ENCODE data around the gene ATP8A1.

The ATP8A1 gene

GRCh38 chr4:42646999-42647541 is 9.8 kb downstream of the ATP8A1 start:
- no peak for FAIRE-seq

DNA sequence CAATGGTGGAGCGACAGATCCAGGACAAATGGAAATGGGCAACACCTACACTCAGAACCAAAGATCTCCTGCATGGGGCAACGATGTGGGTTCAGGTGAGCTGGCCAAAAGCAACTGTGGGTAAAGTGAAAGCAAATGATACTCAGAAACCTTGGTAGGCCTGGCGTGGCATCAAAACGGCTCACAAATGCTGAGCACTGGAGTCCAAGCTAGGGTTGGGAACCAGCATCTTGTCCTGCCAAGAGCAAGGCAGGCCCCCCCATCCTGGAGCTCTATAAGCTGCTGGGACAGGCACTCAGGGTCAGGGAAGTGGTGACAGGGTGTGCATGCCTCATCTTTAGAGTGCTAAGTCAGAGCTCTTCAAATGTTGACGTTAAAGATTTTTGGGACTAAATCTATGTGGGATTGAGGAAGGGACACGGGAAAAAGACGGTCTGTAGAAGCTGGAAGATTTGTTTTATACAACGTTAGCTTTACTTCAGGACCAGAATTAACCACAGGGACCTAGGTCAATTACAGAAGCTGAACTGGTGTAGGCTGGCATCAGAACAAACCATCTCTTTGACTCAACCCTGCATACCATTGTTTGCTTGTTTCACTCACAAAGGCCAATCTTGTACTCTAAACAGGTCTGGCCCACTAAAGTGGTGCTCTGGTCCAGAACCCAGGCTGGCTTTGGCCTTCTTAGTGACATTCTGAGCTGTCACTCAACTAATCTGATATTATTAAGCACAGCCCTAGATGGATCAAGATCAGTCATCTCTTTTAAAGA is 10.7 kb downstream of the ATP8A1 start:
- no peak for FAIRE-seq

- FAIRE-seq: no peak
These were observed 12.0 kb downstream of the ATP8A1 start for GRCh38 chr4:42644897-42645296.

- no peak for FAIRE-seq
These were observed 13.2 kb downstream of the ATP8A1 start for GRCh38 chr4:42643685-42644084.

DNA sequence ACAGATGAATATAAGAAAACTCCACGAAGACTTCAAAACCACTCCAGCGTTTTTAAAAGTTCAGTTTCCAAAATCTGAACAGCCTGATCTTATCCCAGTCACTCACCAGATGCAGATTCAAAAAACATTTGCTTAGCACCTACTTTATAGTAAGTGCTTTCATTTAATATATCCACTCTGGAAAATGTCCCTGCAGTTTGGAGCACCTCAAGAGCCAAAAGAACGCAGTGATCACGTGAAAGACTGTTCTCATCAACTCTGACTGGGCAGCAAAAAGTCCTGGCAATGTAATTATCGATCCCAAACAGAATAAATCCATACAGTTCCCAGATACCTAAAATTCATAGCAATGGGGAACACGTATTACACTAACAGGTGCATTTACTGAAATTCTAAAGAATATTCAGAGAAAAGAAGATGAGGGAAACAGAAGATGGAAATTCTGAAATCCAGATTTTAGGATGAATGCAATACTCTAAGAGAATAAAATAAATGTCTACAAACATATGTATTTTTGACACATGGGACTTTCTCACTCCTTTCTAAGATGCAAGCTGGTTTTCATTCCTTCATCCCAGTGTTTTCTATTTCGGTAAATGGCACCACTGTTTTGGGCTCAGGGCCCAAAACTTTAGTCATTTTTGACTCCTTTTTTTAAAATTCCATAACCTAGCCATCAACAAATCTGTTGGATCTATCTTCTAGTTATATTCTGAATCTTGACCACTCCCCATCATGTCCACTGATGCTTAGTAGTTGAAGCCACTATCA is 13.9 kb downstream of the ATP8A1 start:
- FAIRE-seq: no peak

- FAIRE-seq: no peak
These were observed 14.7 kb downstream of the ATP8A1 start for GRCh38 chr4:42642101-42642797.

DNA sequence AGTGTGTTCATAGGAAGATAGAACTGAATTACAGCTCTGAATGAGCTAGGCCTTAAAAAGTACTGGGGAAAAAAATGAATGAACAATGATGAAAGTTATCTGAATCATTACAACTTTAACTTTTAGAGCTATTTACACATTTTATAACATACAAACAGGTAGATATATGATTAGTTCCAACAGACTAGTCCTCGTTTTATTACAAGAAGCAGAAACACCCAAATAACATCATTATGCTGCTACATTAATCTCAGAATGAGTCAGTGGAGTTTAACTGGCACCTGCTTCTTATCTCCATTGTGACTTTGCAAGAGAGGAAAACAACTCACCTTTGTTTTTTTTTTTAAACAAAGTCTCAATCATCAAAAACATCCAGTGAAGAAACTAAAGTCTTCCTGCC is 15.2 kb downstream of the ATP8A1 start:
- no peak for FAIRE-seq

DNA sequence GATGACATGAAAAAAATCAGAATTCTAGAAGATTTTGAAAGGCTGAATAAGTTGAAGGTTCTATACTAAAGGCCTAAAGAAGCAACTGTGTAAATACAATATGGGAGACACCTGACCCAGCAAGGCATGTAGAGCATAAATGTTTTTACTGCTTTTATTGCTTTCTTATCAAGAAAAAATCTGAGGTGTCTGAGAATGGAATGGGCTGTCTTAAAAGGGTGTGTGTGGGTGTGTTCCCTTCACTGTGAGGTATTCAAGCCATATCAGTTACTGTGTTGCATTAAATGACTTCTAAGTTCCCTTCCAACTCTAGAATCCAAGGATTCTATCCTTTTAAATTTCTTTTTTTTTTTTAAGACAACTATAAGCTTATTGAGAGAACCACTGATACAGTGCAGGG is 15.7 kb downstream of the ATP8A1 start:
- no peak for FAIRE-seq

DNA sequence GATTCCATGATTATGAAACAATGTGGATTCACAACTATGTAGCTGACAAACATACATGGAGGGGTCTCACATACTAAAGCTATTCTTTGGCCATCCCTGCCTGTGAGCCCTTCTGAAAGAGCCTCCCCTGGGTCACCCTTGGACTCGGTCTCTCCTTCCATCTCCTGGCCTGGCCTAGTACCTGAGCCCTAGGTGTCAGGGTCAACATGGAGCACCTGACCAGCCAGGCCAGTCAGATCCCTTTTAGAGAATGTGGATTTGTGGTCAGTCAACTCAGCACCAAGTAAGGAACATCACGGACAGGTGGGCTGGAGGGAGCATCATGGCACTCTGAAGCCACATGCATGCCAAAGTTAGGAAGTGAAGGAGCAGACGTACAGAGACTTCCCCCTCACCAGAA is 16.3 kb downstream of the ATP8A1 start:
- FAIRE-seq: no peak

DNA sequence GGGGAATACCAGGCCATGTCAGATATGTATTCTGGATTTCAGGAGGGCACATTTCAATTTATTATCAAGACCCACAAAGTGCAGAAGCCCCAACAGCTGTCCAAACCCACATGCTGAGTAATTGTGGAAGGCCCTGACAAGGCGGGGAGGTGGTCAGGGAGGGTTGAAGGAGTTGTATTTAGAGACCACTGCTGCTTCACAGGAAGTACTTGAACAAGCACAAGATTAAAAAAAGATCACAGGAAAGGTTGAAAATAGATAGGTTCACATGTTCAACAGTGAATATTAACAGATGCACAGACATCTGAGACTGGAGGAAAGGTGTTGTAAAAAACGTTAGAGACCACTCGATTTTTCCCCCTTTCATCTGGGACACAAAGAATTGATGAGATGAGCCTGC is 17.9 kb downstream of the ATP8A1 start:
- FAIRE-seq: no peak

DNA sequence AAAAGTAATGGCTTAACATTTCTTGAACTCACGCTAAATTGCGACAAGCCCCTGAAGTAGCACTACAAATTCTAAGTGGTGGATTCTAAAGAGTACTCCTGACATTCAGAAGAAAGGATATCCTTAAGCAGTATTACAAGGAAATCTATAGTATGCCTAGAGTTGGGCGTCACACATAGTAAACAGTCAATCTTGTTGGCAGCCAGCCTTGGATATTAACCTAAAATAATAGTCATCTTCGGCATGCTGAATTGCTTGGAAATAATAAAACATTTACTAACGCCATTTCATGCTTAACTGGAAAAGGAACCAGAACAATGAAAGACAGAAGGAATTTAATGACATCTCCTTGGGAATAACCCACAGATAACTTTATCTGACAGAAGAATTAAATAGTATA is 18.6 kb downstream of the ATP8A1 start:
- no peak for FAIRE-seq

DNA sequence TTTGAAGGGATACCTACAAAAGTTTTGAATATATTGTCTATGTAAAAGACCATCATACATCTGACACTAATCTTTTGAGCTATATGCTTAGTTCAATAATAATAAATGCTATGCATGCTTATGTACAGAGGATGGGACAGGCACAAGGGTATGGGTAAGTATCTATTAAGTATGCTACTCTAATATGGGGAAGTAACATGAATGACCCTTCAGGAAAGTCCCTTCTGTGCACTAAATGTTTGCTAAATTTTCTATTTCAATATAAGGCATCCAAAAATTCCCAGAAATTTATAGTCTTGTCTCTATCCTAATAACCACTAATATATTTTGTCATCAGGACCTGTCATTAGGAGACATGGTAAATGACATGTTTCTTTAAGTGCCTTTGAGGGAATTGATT is 19.0 kb downstream of the ATP8A1 start:
- no peak for FAIRE-seq

- no peak for FAIRE-seq
These were observed 19.8 kb downstream of the ATP8A1 start for GRCh38 chr4:42637104-42637503.

- FAIRE-seq: no peak
These were observed 20.3 kb downstream of the ATP8A1 start for GRCh38 chr4:42636645-42636949.

- FAIRE-seq: no peak
These were observed 23.1 kb downstream of the ATP8A1 start for GRCh38 chr4:42633605-42634388.

GRCh38 chr4:42632653-42633382 is 24.1 kb downstream of the ATP8A1 start:
- FAIRE-seq: no peak

- FAIRE-seq: no peak
These were observed 26.0 kb downstream of the ATP8A1 start for GRCh38 chr4:42630908-42631307.

GRCh38 chr4:42628740-42629139 is 28.2 kb downstream of the ATP8A1 start:
- FAIRE-seq: no peak

- no peak for FAIRE-seq
These were observed 28.8 kb downstream of the ATP8A1 start for GRCh38 chr4:42627885-42628646.

DNA sequence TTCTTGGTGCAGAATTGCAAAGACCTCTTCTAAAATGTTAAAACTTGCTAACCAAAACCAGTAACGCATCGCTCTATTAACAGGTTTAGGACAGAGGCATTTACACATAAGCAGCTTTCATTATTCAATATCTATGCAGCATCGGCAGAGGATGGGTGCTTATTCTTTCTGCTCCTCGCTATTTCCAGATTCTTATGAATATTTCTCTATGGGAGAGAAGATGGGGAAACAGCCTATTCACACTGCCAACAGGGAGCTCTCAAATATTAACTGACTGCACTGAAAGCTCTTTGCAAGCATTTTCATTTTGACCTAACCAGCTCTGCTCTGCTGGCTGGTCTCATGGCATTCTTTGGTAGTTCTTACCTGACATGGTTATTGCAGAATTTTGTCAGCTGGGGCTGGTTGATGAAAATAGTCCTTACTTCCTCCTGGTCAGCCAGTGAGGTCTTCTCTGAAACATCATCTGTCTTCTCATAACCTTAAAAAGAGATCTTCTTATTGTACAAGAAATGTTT is 30.2 kb downstream of the ATP8A1 start:
- FAIRE-seq: no peak

DNA sequence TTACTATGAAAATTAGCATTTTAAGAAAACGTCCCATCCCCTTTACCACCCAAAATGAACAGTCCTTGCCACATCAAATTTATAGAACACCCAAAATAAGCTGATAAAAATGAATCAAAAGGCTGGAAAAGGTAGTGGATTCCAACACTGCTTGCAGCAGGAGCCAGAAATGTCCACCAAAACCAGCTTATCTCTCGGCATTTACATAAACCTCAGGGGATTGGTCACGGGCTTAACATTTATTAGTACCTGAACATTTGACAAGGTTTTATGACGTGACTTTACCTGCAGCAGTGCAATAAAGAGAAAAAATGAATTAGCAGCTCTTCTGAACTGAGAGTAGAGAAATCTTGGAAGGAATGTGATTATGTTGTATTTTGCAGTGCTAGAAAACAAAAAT is 31.6 kb downstream of the ATP8A1 start:
- no peak for FAIRE-seq

Data from endometrium (tissue), 2 donors.